Left ventricle myocardium inferior (tissue), 1 donor: Measurements from ENCODE around the gene SNAP23. TPM values are rescaled to one million over a fixed set of nuclear protein-coding genes. Genes with fewer than 3 reads are reported as not detected.
A peak's percentile ranks its signal among the peaks of the same experiment; 100 is the strongest.

Experiments used
- DNase-seq: peaks from one replicate; pipeline ENCODE4 v3.0.0-alpha.2; 2020
- H3K27ac ChIP-seq: fragments of 200-600 bp; replicated peaks from 2 replicates; pipeline ENCODE4 v1.8.0; 2021
- H3K27me3 ChIP-seq: fragments of 200-600 bp; 2 replicates; pipeline ENCODE4 v1.8.0; 2021; ENCODE audit warnings: low read depth
- H3K36me3 ChIP-seq: fragments of 200-600 bp; 2 replicates; pipeline ENCODE4 v1.8.0; 2021
- H3K4me1 ChIP-seq: fragments of 200-600 bp; 2 replicates; pipeline ENCODE4 v1.8.0; 2021
- H3K4me3 ChIP-seq: fragments of 200-600 bp; 2 replicates; pipeline ENCODE4 v1.8.0; 2021; ENCODE audit warnings: mild to moderate bottlenecking, moderate library complexity
- H3K9me3 ChIP-seq: fragments of 200-600 bp; replicated peaks from 2 replicates; pipeline ENCODE4 v1.8.0; 2021
- CTCF ChIP-seq: fragments of 200-600 bp; IDR thresholded peaks from 2 replicates; pipeline ENCODE4 v1.8.0; 2021; ENCODE audit warnings: antibody characterized with exemption, mild to moderate bottlenecking, borderline replicate concordance
- intact Hi-C: fragments of 100-400 bp; cut with micrococcal nuclease; formaldehyde crosslinking; loops from one replicate; pipeline ENCODE4 v1.11.0; 2022
- total RNA-seq: library from RNA; stranded (reverse); fragmentation: NEBNext Ultra II Directional; extraction: Animal tissue kit (Norgen Biotek cat#: 25700); gene quantifications from one replicate; pipeline ENCODE4 v1.2.1, GENCODE V29; 2021
- donor health status: DM: no; HTN: yes; CAD: no; lungs with severe emphysema.

Gene SNAP23
- total RNA-seq, 1 donor from 2014 or later: 34.1 TPM

- no peaks in the 10 kb centered on the region for H3K4me1 ChIP-seq
- intact Hi-C loops: no loop called here
- no peak overlapping the region for H3K4me3 ChIP-seq
- peaks cover 85% of the 10 kb centered on the region for H3K36me3 ChIP-seq
- H3K9me3 ChIP-seq: no peaks in the 10 kb centered on the region
- no peak for DNase-seq
- H3K27ac ChIP-seq: no peak overlapping the region
- TF ChIP-seq CTCF: no peak
- no peaks in the 10 kb centered on the region for H3K27me3 ChIP-seq
Observed at GRCh38 chr15:42528970-42529369, 33.5 kb downstream of the SNAP23 start.

GRCh38 chr15:42533246-42533645 is 37.8 kb downstream of the SNAP23 start:
- H3K9me3 ChIP-seq: no peaks in the 10 kb centered on the region
- no peak for DNase-seq
- H3K27me3 ChIP-seq: no peaks in the 10 kb centered on the region
- peaks cover 73% of the 10 kb centered on the region for H3K36me3 ChIP-seq
- no peak for TF ChIP-seq CTCF
- intact Hi-C loops: no loop called here
- H3K4me1 ChIP-seq: no peaks in the 10 kb centered on the region
- H3K27ac ChIP-seq: no peak overlapping the region
- no peak overlapping the region for H3K4me3 ChIP-seq

- peaks cover 42% of the 10 kb centered on the region for H3K4me1 ChIP-seq
- no peak overlapping the region for H3K4me3 ChIP-seq
- H3K36me3 ChIP-seq: peaks cover 44% of the 10 kb centered on the region
- H3K27me3 ChIP-seq: no peaks in the 10 kb centered on the region
- TF ChIP-seq CTCF: no peak
- intact Hi-C loops: loop anchor here (10.0 kb wide), 1 partner anchor 110 kb away; no protein-coding TSS in a partner anchor
- no peaks in the 10 kb centered on the region for H3K9me3 ChIP-seq
- DNase-seq: no peak
- H3K27ac ChIP-seq: no peak overlapping the region
Observed at GRCh38 chr15:42544853-42545629, 49.6 kb downstream of the SNAP23 start.

GRCh38 chr15:42547918-42548248 is 52.4 kb downstream of the SNAP23 start:
- H3K27ac ChIP-seq: peak overlapping the region; percentile 95
- no peak for DNase-seq
- peaks cover 42% of the 10 kb centered on the region for H3K4me1 ChIP-seq
- no peak for TF ChIP-seq CTCF
- H3K36me3 ChIP-seq: peaks cover 28% of the 10 kb centered on the region
- intact Hi-C loops: loop anchor here (10.0 kb wide), 1 partner anchor 107 kb away; no protein-coding TSS in a partner anchor
- H3K4me3 ChIP-seq: peak overlapping the region; percentile 100
- H3K27me3 ChIP-seq: no peaks in the 10 kb centered on the region
- H3K9me3 ChIP-seq: no peaks in the 10 kb centered on the region

GRCh38 chr15:42548249-42549031 is 53.0 kb downstream of the SNAP23 start, which contains the start of the genes HAUS2 and LRRC57:
HAUS2 (plus strand) TSS chr15:42548838; CDS start chr15:42548873, 35 bp downstream.
LRRC57 (minus strand) TSS chr15:42548793; CDS start chr15:42548434, 359 bp downstream.
- intact Hi-C loops: loop anchor here (10.0 kb wide), 1 partner anchor 106 kb away; no protein-coding TSS in a partner anchor
- no peaks in the 10 kb centered on the region for H3K9me3 ChIP-seq
- peak; percentile 91 for DNase-seq
- peaks cover 42% of the 10 kb centered on the region for H3K4me1 ChIP-seq
- H3K27me3 ChIP-seq: no peaks in the 10 kb centered on the region
- peak within 1 kb of the TSS; percentile 100 for H3K4me3 ChIP-seq
- H3K36me3 ChIP-seq: peaks cover 22% of the 10 kb centered on the region
- no peak for TF ChIP-seq CTCF
- H3K27ac ChIP-seq: peak within 1 kb of the TSS; percentile 95
